Gastrocnemius medialis (tissue), 4 donors: ENCODE results near the gene MTCH2.

Experiments used
- CTCF ChIP-seq, 5 experiments: fragments of 450-650 bp in 3 of 5; fragments of 200-600 bp in 2 of 5; sonication (generic) in 2 of 5; IDR thresholded peaks in 4 of 5; conservative IDR thresholded peaks in 1 of 5; 1 replicate in 4 of 5; 2 replicates in 1 of 5; pipeline ENCODE4 v1.5.1; 2016 to 2019; ENCODE audit warnings: antibody characterized with exemption in 5 of 5, mild to moderate bottlenecking in 3 of 5, moderate library complexity in 3 of 5
- POLR2A ChIP-seq, 2 donors: fragments of 450-650 bp; IDR thresholded peaks; one replicate each; pipeline ENCODE4 v1.6.1; 2017; ENCODE audit warnings: antibody characterized with exemption in 2 of 2, mild to moderate bottlenecking in 2 of 2, moderate library complexity in 2 of 2

GRCh38 chr11:47689480-47689879 is 47.1 kb upstream of the MTCH2 start:
- no peak for TF ChIP-seq CTCF (IDR thresholded peaks at IDR 0.05 in 4 of 5, conservative IDR thresholded peaks at IDR 0.05 in 1 of 5)
- no peak for TF ChIP-seq POLR2A (IDR thresholded peaks at IDR 0.05)
